ENCODE data around the gene OR2T33.
"Not testable (repeated sequence)": the region's sequence is repeated elsewhere in the genome, so short reads cannot be mapped to it uniquely, and the experiment has no call there.

OR2T33 gene, protein sequence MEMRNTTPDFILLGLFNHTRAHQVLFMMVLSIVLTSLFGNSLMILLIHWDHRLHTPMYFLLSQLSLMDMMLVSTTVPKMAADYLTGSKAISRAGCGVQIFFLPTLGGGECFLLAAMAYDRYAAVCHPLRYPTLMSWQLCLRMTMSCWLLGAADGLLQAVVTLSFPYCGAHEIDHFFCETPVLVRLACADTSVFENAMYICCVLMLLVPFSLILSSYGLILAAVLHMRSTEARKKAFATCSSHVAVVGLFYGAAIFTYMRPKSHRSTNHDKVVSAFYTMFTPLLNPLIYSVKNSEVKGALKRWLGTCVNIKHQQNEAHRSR

DNA sequence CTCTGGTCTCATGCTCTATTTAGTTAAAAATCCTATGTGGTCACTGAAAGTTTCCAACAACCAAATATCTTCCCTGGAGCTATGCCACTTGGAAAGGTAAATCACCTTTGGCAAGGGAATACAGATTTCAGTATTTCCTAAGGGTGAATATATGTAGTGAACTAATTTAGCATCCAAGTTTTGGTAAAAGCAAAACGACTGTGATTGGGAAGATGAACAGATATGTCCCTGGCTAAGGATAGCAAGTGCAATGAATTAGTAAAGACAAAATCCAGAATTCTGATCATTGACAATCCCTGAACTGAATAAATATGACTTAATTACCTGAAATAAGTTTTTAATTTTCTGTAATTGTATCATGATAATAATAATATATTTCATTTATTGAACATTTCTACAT is at the start of gene OR2T33:
Gene OR2T33, minus strand, starts transcription at position 101 of the 400 bp plus-strand sequence. CDS start 4,162 bp downstream, outside the sequence.
- no peak for DNase-seq (ENCODE audit: low spot score)

GRCh38 chr1:248324468-248324867 is 46.7 kb upstream of the OR2T33 start, which contains the start of gene OR2M7:
Gene OR2M7, minus strand, starts transcription at chr1:248324568. Its CDS starts 0 bp downstream, at chr1:248324568.
- DNase-seq (ENCODE audit: low spot score) = no peak

DNA sequence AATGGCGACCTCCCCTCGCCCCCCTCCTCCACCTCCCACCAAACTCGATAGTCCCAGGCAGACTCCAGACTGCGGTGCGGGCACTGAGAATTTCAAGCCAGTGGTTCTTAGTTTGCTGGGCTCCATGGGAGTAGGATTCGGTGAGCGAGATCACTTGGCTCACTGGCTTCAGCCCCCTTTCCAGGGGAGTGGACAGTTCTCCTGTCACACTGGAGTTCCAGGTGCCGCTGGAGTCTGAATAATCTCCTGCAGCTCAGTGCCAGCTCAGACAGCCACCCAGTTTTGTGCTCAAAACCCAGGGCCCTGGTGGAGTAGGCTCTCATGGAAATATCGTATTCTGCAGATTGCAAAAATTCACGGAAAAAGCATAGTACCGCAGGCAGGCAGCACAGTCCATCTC is 39.0 kb upstream of the OR2T33 start:
- DNase-seq (ENCODE audit: low spot score) = no peak

GRCh38 chr1:248306740-248307139 is 29.0 kb upstream of the OR2T33 start:
- DNase-seq (ENCODE audit: low spot score) = not testable (repeated sequence)

- DNase-seq (ENCODE audit: low spot score) = no peak
Measured at GRCh38 chr1:248306103-248306502, 28.3 kb upstream of the OR2T33 start.

GRCh38 chr1:248305672-248306071 is 27.9 kb upstream of the OR2T33 start:
- not testable (repeated sequence) for DNase-seq (ENCODE audit: low spot score)

GRCh38 chr1:248303324-248303723 is 25.5 kb upstream of the OR2T33 start, which contains the start of gene OR2T12:
Gene OR2T12, minus strand, starts transcription at chr1:248303424. Its CDS starts 7,846 bp downstream, at chr1:248295578.
- no peak for DNase-seq (ENCODE audit: low spot score)

DNA sequence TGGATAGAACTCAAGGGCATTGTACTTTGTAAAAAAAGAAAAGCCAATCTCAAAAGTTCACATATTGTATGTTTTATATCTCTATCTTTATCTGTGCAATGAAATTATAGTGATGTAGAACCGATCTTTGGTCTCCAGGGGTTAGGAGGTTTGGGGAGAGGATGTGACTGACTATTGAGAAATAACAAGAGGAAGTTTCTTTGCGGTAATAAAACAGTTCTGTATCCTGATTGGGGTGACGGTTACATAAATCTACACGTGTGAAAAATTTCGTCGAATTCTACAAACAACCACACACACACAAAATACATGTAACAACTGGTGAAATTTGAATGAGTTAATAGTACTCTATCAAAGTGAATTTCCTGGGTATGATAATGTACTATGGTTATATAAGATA is 10.6 kb upstream of the OR2T33 start:
- DNase-seq (ENCODE audit: low spot score) = no peak

DNA sequence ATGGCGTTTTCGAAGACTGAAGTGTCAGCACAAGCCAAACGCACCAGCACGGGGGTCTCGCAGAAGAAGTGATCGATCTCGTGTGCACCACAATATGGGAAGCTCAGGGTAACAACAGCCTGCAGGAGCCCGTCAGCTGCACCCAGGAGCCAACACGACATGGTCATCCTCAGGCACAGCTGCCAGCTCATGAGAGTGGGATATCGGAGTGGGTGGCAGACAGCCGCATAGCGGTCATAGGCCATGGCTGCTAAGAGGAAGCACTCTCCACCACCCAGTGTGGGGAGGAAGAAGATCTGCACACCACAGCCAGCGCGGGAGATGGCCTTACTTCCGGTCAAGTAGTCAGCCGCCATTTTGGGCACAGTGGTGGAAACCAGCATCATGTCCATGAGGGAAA is 4.6 kb downstream of the OR2T33 start:
- not testable (repeated sequence) for DNase-seq (ENCODE audit: low spot score)

DNA sequence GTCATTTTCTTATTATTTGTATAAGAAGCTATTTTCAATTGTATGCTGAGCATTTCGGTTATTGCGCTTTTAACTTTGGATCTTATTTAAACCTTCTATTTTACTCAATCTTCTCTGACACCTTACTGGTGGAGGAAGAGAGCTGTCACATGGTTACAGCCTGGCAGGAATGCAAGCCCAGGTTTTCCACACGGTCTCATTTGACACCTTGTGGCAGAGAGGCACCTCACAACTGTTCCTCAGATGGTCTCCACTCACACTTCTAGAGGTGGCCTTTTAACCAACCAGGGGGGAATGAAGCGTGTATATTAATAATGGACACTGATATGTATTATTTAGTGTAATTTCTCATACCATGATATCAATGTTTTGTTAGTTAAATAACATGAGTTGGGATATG is 9.6 kb downstream of the OR2T33 start:
- no peak for DNase-seq (ENCODE audit: low spot score)

DNA sequence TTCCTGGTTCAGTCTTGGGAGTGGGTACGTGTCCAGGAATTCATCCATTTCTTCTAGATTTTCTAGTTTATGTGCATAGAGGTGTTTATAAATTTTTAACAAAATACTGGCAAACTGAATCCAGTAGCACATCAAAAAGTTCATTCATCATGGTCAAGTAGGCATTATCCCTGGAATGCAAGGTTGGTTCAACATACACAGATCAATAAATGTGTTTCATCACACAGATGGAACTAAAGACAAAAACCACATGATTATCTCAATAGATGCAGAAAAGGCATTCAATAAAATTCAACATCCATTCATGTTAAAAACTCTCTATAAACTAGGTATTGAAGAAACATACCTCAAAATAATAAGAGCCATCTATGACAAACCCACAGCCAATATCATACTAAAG is 18.5 kb downstream of the OR2T33 start:
- not testable (repeated sequence) for DNase-seq (ENCODE audit: low spot score)

GRCh38 chr1:248243204-248243603 is 34.6 kb downstream of the OR2T33 start:
- peak; percentile 18 for DNase-seq (ENCODE audit: low spot score)

DNA sequence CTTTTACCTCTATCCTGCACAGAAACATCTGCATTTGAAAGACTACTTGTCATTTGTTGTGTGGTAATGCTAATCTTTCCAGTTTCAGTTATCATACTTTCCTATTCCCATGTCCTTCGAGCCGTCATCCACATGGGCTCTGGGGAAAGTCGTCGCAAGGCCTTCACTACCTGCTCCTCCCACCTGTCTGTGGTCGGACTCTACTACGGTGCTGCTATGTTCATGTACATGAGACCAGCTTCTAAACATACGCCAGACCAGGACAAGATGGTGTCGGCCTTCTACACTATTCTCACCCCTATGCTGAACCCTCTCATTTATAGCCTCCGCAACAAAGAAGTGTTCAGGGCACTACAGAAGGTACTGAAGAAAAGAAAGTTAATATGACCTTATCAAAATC is 38.3 kb downstream of the OR2T33 start:
- no peak for DNase-seq (ENCODE audit: low spot score)

- DNase-seq (ENCODE audit: low spot score) = no peak
Measured at GRCh38 chr1:248231117-248231516, 46.7 kb downstream of the OR2T33 start, which contains the start of gene OR2M4. Gene OR2M4, plus strand, starts transcription at chr1:248231417. Its CDS starts 7,512 bp downstream, at chr1:248238929.

DNA sequence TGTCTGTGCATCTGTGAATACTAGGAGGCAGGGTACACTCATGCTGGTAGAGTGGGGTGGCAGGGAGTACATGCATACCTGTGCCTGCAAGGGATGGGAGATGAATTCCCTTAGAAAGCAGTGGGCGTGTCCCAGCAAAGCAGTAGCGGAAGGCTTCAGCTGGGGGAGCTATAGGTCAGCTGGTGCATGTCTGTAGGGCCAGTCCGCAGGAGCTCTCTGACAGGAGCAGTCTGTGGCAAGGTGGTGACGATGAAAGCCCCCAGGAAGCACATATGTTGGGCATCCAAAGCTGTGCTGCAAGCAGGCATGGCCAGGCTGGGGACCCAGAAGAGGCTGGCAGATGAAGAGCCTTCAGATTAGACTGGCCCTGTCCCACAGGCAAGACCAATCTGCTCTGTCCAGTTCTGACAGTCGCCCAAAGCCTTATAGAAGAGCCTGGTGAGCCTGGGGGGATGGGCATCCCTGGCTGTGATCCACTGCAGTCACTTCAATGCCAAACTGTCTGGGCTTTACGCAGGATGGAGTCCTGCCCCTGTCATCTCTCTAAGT is 48.3 kb downstream of the OR2T33 start:
- no peak for DNase-seq (ENCODE audit: low spot score)

DNA sequence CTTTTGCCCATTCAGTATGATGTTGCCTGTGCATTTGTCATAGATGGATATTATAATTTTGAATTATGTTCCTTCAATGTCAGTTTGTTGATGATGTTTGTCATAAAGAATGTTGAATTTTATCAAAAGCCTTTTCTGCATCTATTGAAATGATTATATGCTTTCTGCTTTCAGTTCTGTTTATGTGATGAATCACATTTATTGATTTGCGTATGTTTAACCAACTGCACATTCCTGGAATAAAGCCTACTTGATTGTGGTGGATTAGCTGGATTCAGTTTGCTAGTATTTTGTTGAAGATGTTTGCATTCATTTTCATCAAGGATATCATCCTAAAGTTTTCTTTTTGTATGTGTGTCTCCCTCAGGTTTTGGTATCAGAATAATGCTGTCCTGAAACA is 52.2 kb downstream of the OR2T33 start:
- DNase-seq (ENCODE audit: low spot score) = no peak
